Caco-2 (cell line): ENCODE measurements around the gene FHOD3. TPM values are rescaled to one million over a fixed set of nuclear protein-coding genes. Genes with fewer than 3 reads are reported as not detected.

ENCODE experiments used
- BruUV-seq: library from RNA; stranded (reverse); fragments of 400-500 nt; replicated peaks from 2 replicates; lab custom pipeline; 2021; lab: Mats Ljungman, UMichigan
- CTCF ChIA-PET: fragments of 300-600 bp; sonication (Branson Sonifier 250); formaldehyde crosslinking; loops from one replicate; lab custom pipeline; 2022; ENCODE audit warnings: antibody characterized with exemption; lab: Charles Lee
- POLR2A ChIA-PET: fragments of 300-600 bp; sonication (Branson Sonifier 250); formaldehyde crosslinking; loops from one replicate; lab custom pipeline; 2022; ENCODE audit warnings: antibody characterized with exemption; lab: Charles Lee
- DNase-seq, 2 experiments: peaks; one replicate each; pipeline versions ENCODE4 v3.0.0 to v3.0.0-alpha.2; 2020 to 2022
- H3K27me3 ChIP-seq: replicated peaks from 2 replicates; pipeline ENCODE4 v1.6.0; 2011; ENCODE audit warnings: low read length; ENCODE audit not compliant: control insufficient read depth, insufficient read depth
- H3K36me3 ChIP-seq: 2 replicates; pipeline ENCODE4 v1.5.1; 2011; ENCODE audit warnings: low read length; ENCODE audit not compliant: control insufficient read depth, insufficient read depth
- H3K4me1 ChIP-seq: fragments of 250-450 bp; sonication (Bioruptor Pico); 2 replicates; pipeline ENCODE4 v1.5.1; 2020; ENCODE audit warnings: mild to moderate bottlenecking
- H3K4me3 ChIP-seq: 2 replicates; pipeline ENCODE4 v1.5.1; 2011; ENCODE audit warnings: low read depth, mild to moderate bottlenecking, control low read depth, low read length
- H3K9me3 ChIP-seq: fragments of 250-450 bp; sonication (Bioruptor Pico); 2 replicates; pipeline ENCODE4 v1.5.1; 2020; ENCODE audit warnings: mild to moderate bottlenecking, moderate library complexity
- H3K27ac Mint-ChIP-seq: one replicate; pipeline ENCODE4 v1.8.0; 2022; ENCODE audit warnings: mixed read lengths; ENCODE audit not compliant: unreplicated experiment
- H3K27me3 Mint-ChIP-seq: one replicate; pipeline ENCODE4 v1.8.0; 2022; ENCODE audit warnings: mixed read lengths; ENCODE audit not compliant: insufficient read depth, unreplicated experiment
- H3K36me3 Mint-ChIP-seq: one replicate; pipeline ENCODE4 v1.8.0; 2022; ENCODE audit warnings: mild to moderate bottlenecking, mixed read lengths; ENCODE audit not compliant: insufficient read depth, unreplicated experiment
- H3K4me1 Mint-ChIP-seq: one replicate; pipeline ENCODE4 v1.8.0; 2022; ENCODE audit warnings: low read depth, mixed read lengths; ENCODE audit not compliant: unreplicated experiment
- H3K4me3 Mint-ChIP-seq: one replicate; pipeline ENCODE4 v1.8.0; 2022; ENCODE audit warnings: mild to moderate bottlenecking, moderate library complexity, mixed read lengths; ENCODE audit not compliant: unreplicated experiment
- H3K9me3 Mint-ChIP-seq: one replicate; pipeline ENCODE4 v1.8.0; 2022; ENCODE audit warnings: mixed read lengths; ENCODE audit not compliant: unreplicated experiment
- CTCF ChIP-seq, 2 experiments: fragments of 200-600 bp in 1 of 2; IDR thresholded peaks; 1 replicate in 1 of 2; 2 replicates in 1 of 2; pipeline versions ENCODE4 v1.5.1 to v1.8.0; 2011 to 2022; ENCODE audit warnings: antibody characterized with exemption in 1 of 2, control low read depth in 1 of 2, inconsistent platforms in 1 of 2, low read depth in 1 of 2, low read length in 1 of 2, mild to moderate bottlenecking in 1 of 2, moderate library complexity in 1 of 2; ENCODE audit not compliant: insufficient read depth in 1 of 2, severe bottlenecking in 1 of 2, unreplicated experiment in 1 of 2
- intact Hi-C: fragments of 100-400 bp; cut with micrococcal nuclease; formaldehyde crosslinking; loops from one replicate; pipeline ENCODE4 v1.10.0; 2022; ENCODE audit not compliant: unreplicated experiment
- total RNA-seq: library from RNA; stranded (reverse); gene quantifications from 2 replicates; pipeline ENCODE4 v1.2.3, GENCODE V29; 2022

FHOD3 gene
- total RNA-seq, 1 experiment from 2014 or later, result not detected

- H3K4me3 Mint-ChIP-seq, result no peak overlapping the region
- no peak for TF ChIP-seq CTCF (IDR thresholded peaks at IDR 0.05; ENCODE audit: insufficient read depth in 1 of 2, low read depth in 1 of 2, low read length in 1 of 2, severe bottlenecking in 1 of 2, unreplicated experiment in 1 of 2)
- no peaks in the 10 kb centered on the region for H3K36me3 Mint-ChIP-seq
Measured at GRCh38 chr18:36403896-36404820, 106.6 kb downstream of the FHOD3 start.

GRCh38 chr18:36405611-36406010, 108.1 kb downstream of the FHOD3 start:
- Histone ChIP-seq H3K4me1 (no peaks in the 10 kb centered on the region), H3K27me3 (no peaks in the 10 kb centered on the region), H3K4me3 (no peak overlapping the region), H3K36me3 (no peaks in the 10 kb centered on the region), H3K9me3 (no peaks in the 10 kb centered on the region)
- Mint-ChIP-seq H3K27ac (no peak overlapping the region), H3K4me3 (no peak overlapping the region), H3K36me3 (no peaks in the 10 kb centered on the region), H3K9me3 (no peaks in the 10 kb centered on the region), H3K4me1 (no peaks in the 10 kb centered on the region), H3K27me3 (peaks cover under 1% of the 10 kb centered on the region)
- TF ChIP-seq CTCF (IDR thresholded peaks at IDR 0.05; ENCODE audit: insufficient read depth in 1 of 2, low read depth in 1 of 2, low read length in 1 of 2, severe bottlenecking in 1 of 2, unreplicated experiment in 1 of 2), result no peak
- no TSS peak for BruUV-seq
- POLR2A ChIA-PET, result no interaction called here
- CTCF ChIA-PET, result no interaction called here
- intact Hi-C loops, result no loop called here
- DNase-seq, result no peak

More at GRCh38 chr18:36403896-36404820, 106.6 kb downstream of the FHOD3 start:
- ChIA-PET POLR2A (no interaction called here), CTCF (no interaction called here)
- Histone ChIP-seq H3K4me1 (no peaks in the 10 kb centered on the region), H3K27me3 (no peaks in the 10 kb centered on the region), H3K4me3 (no peak overlapping the region), H3K36me3 (no peaks in the 10 kb centered on the region), H3K9me3 (no peaks in the 10 kb centered on the region)
- Mint-ChIP-seq H3K4me1 (no peaks in the 10 kb centered on the region), H3K27me3 (peaks cover 3% of the 10 kb centered on the region), H3K27ac (no peak overlapping the region), H3K9me3 (no peaks in the 10 kb centered on the region)
- intact Hi-C loops, result no loop called here
- no TSS peak for BruUV-seq
- no peak for DNase-seq

GRCh38 chr18:36406805-36407204, 109.3 kb downstream of the FHOD3 start:
- intact Hi-C loops, result no loop called here
- H3K36me3 Mint-ChIP-seq, result no peaks in the 10 kb centered on the region

More at GRCh38 chr18:36406805-36407204, 109.3 kb downstream of the FHOD3 start:
- no peak for DNase-seq
- Histone ChIP-seq H3K27me3 (no peaks in the 10 kb centered on the region), H3K4me3 (no peak overlapping the region), H3K36me3 (no peaks in the 10 kb centered on the region), H3K9me3 (no peaks in the 10 kb centered on the region), H3K4me1 (no peaks in the 10 kb centered on the region)
- Mint-ChIP-seq H3K27ac (no peak overlapping the region), H3K4me1 (no peaks in the 10 kb centered on the region), H3K27me3 (no peaks in the 10 kb centered on the region), H3K4me3 (no peak overlapping the region), H3K9me3 (no peaks in the 10 kb centered on the region)
- no peak for TF ChIP-seq CTCF (IDR thresholded peaks at IDR 0.05; ENCODE audit: insufficient read depth in 1 of 2, low read depth in 1 of 2, low read length in 1 of 2, severe bottlenecking in 1 of 2, unreplicated experiment in 1 of 2)
- POLR2A ChIA-PET, result no interaction called here
- no TSS peak for BruUV-seq
- CTCF ChIA-PET, result no interaction called here
